GM18951 (cell line): ENCODE data around the gene MYCBP.

ENCODE experiments used
- POLR2A ChIP-seq: IDR thresholded peaks from 4 replicates; pipeline ENCODE4 v1.6.1; 2011; ENCODE audit warnings: mild to moderate bottlenecking; ENCODE audit not compliant: insufficient read length, insufficient read depth; ENCODE audit errors: extremely low read depth
- in situ Hi-C: fragments of 300-500 bp; cut with MboI; formaldehyde crosslinking; loops from one replicate; pipeline ENCODE4 v1.12.0; 2022; ENCODE audit warnings: low sequenced_read_pairs, mixed read lengths, inconsistent platforms; ENCODE audit not compliant: unreplicated experiment

The MYCBP gene

DNA sequence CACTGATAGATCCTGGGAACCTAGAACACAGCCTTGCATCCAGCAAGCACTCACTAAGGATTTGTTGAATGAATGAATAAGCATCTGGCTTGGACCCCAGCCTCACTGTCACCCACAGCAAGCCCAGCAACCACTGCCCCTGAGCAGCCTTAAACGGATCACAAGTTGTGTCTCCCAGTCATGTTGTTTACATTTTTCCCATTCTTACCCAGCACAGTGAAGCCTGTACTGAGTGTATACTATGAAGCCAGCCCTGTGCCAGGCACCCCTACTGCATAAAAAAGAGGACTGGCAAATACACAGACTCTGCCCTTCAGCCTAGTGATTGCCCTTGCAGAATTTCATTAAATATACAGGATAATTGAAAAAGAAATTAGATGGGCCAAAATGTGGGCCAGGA lies 43.8 kb downstream of the MYCBP start:
- in situ Hi-C loops: loop anchor here (25.0 kb wide), 1 partner anchor 942 kb away; no protein-coding TSS in a partner anchor
- no peak for TF ChIP-seq POLR2A

DNA sequence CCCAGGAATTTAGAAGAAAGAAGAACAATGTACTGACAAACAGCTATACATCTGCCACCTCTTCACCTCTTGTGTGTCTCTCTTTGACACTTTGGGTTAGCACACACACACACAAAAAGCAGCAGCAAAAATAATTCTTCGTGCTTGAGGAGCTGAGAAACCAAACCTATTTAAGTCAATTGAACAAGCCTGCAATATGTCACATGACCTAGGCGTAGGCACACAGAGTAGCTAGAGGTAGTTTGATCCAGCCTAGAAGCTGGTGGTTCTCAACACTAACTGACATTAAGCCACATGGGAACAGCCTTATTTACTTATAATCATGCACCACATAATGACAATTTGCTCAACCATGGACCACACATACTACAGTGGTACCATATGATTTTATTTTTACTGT lies 45.8 kb downstream of the MYCBP start:
- no peak for TF ChIP-seq POLR2A
- in situ Hi-C loops: loop anchor here (25.0 kb wide), 1 partner anchor 940 kb away; no protein-coding TSS in a partner anchor

DNA sequence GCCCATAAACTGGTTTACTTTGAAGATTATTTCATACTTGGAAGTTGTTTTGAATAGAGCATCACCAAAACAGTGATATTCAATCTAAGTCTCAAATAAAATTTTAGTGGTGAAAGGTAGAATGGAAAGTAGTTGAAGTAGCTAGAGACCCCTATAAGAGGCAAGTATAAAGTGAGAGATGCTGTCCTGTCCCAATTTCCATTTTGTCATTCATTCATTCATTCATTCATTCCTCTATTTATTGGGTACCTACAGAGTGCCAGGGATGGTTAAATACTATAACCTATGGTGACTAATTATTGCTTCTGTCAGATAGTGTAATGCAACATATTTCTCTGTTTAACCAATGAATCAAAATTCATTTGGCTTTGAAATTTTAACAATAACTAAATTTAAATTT lies 46.3 kb downstream of the MYCBP start:
- in situ Hi-C loops: loop anchor here (25.0 kb wide), 1 partner anchor 940 kb away; no protein-coding TSS in a partner anchor

DNA sequence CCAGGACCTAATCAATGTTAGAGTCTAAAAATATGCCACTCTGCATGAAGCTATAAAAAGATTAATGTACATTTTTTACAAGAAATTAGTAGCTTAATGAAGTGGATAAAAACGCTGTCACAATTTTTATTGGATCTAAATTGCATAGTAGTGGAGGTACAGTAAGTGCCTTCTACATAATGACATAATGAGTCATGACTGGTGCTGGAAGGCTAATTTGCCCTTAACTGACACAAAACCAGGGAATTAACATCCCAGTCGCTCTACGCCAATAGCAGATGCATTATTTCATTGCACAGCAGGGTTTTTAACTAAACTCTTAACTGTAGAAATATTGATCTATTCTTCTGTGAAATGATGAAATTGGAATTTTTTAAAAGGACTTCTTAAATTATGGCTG lies 46.9 kb downstream of the MYCBP start:
- in situ Hi-C loops: loop anchor here (25.0 kb wide), 1 partner anchor 939 kb away; no protein-coding TSS in a partner anchor
- TF ChIP-seq POLR2A: no peak

More for the DNA sequence above, 46.3 kb downstream of the MYCBP start:
- TF ChIP-seq POLR2A: no peak

DNA sequence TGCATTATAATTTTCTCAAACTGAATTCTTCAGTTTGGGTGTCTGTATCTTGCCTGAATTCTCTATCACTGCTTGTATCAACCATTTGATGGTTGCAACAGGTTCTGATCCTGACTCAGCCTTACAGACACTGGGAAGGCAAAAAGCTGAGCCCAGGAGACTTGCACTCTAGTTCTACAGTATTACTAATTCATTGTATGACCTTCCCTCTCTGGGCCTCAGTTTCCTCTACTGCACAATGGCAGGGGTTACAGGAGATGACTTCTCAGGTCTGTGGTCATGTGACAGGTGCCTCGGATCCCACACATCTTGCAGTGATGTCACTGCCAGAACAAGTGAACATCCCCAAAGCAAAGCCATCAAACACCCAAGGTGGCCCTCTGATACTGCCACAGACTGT lies 52.3 kb downstream of the MYCBP start:
- no peak for TF ChIP-seq POLR2A
- in situ Hi-C loops: loop anchor here (25.0 kb wide), 1 partner anchor 209 kb away; no protein-coding TSS in a partner anchor

DNA sequence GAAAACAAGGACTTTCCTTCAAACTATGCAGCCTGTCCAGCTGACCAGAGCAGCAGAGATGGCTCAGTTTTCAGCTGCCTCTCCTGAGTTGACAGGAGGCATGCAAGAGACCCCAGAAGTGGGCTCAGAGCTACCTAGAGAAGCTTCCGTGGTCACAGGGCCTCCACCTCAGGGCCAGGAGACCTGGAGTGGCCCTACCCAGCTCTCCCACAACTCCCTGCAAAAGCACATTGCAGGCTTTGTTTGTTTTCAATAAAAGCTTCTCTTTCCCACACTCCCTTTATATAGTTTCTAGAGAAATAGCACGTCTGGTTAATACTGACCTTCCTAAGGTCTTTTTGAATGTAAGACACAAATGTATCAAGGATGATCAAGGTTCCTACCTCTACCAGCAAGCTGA lies 53.6 kb downstream of the MYCBP start:
- TF ChIP-seq POLR2A: no peak
- in situ Hi-C loops: loop anchor here (10.0 to 25.0 kb wide), 2 partner anchors 207 to 795 kb away; no protein-coding TSS in a partner anchor

DNA sequence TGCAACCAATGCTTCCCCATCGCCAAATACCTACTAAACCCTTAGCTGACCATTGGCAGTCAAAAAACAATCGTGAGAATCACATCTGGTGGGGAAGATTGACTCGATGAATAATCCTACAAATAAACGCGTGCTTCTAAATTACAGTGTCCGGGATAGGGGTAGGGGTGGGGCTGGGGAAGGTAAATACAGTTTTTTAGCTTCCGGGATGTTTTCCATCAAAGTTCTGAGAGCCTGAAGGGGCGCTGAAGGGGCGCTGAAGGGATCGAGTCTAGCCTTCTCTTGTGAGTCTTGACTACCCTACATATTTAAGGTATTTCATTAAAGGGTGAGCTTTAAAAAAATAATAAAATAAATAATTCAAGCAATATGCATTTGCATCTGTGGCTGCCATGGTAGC lies 54.1 kb downstream of the MYCBP start:
- no peak for TF ChIP-seq POLR2A
- in situ Hi-C loops: loop anchor here (10.0 to 25.0 kb wide), 2 partner anchors 207 to 794 kb away; no protein-coding TSS in a partner anchor

DNA sequence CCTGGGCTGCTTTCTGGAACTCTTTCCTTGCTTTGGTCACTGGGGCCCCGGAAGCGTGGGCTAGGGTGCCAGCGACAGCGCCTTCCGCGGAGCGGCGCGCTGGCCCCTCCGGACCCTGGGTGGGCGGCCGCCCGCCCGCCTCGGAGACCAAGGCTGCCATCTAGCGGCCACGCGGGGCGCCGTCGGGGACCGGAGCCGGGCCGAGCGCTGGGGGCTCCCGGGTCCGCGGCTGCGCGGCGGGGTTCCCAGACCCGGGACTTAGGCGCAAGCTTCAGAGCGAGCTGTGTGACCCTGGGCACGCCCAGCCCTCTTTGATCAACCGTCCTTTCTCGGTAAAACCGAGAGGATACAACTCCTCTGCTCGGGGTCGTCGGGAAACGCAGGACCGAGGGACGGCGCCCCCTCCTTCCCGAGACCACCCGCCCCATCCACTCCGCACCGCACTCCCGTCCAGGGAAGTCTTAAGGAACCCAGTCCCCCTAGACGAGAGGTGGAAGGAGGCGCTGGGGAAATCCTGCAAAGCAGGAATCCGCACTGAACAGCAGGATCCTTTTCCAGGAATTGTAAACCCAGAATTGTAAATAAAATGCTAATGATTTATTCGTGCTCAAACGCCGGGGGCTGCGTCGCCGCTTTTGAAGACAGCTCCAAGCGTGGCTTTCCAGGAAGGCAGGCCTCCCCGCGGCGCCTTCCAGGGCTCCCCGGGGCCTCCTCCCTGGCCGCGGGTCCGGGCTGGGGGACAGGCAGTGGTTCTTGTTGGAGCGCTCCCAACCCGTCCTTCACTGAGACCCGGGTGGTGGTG lies 54.8 kb downstream of the MYCBP start:
- TF ChIP-seq POLR2A: no peak
- in situ Hi-C loops: loop anchor here (10.0 to 25.0 kb wide), 2 partner anchors 206 to 794 kb away; no protein-coding TSS in a partner anchor

DNA sequence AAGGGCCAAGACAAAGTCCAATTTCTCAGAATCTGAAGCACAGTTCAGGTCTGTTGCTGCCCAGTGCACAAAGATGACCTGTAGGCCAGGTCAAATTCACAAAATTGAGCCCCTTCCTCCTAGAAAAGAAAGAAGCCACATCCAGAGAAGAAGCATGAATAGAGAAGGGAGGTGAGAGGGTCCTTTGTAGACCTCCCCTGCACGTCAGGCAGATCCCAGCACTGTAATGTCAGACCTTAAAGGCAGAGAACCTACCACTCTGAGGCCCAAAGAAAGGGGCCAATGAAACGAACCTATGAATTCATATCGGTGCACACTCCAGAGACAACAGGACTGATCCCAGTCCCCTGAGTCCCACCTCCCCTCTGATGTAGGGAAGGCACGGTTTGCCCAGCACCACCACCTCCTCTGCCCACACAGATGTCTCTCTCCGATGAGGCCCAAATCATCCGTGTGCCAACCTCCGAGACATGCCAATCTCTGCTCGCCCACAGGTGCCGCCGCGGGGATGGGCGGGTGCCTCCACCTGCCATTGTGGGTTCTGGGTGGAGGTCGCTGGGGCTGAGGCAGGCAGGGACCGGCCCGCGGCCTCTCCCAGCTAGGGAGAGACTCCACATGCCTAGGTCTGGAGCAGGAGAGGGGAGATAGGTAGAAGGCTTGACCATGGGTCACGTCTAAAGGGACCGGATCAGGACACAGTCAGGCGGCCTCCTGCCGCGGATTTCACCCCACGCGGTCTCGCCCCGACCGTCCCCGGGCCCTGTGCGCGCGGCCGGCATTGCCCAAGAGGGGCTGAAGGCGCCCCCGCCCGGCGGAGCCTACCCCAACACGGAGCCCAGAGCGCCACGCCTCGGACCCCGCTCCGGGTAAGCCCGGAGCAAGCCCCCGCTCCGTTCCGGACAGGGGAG lies 55.6 kb downstream of the MYCBP start:
- no peak for TF ChIP-seq POLR2A
- in situ Hi-C loops: loop anchor here (10.0 to 25.0 kb wide), 2 partner anchors 205 to 793 kb away; no protein-coding TSS in a partner anchor

DNA sequence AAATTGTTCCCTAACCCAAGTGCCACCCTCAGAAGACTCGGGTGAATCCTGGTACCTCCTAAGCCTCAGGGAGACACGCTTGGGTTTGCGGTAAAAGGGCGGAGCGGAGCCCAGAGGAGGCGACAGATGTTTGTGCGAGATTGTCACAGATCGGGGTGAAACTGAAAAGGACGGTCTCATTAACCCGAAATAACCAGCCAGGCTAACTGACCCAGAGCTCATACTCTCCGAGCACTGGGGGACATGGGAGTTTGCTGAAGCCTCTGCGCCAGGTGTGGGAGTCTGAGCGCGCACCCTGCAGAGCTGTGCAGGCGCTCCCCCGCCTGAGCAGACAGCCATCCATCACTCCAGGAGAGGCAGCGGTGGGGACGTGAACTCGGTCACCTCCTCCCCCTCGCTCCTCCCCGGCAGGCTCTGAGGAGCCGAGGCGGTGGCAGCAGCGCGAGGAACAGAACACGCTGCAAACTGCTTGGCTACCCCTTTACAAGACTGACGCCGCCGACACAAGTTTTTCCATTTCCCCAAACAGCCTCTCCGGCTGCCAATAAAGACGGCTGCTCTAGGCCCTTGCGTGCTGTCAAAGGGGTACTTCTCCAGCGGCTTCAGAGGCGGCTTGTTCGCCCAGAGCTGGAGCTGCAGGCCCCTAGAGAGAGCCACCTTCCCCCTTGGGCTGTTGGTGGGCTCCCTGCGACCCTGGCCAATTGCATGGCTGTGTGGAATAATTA lies 57.1 kb downstream of the MYCBP start:
- TF ChIP-seq POLR2A: no peak
- in situ Hi-C loops: loop anchor here (10.0 to 25.0 kb wide), 2 partner anchors 204 to 791 kb away; no protein-coding TSS in a partner anchor

DNA sequence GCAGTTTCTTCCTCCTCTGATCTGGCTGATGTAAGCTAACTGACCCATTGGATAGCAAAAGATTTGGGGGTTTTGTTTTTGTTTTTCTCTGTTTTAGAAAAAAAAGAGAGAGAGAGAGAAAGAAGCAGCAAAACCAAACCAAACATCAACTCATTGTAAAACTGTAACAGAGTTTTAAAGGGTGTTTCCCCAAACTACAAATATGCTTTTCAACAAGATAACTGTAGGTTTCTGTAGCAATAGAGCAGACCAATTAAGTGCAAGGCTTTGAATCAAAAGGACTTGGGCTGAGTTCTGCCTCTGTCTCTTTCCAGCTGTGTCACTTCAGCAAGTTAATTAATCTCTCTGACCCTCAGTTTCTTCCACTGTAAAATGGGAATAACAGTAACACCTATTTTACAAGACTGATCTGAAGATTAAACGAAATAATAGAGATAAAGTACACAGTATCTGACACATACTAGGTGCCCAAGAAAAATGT lies 58.1 kb downstream of the MYCBP start:
- TF ChIP-seq POLR2A: no peak
- in situ Hi-C loops: loop anchor here (10.0 to 25.0 kb wide), 2 partner anchors 203 to 790 kb away; no protein-coding TSS in a partner anchor

DNA sequence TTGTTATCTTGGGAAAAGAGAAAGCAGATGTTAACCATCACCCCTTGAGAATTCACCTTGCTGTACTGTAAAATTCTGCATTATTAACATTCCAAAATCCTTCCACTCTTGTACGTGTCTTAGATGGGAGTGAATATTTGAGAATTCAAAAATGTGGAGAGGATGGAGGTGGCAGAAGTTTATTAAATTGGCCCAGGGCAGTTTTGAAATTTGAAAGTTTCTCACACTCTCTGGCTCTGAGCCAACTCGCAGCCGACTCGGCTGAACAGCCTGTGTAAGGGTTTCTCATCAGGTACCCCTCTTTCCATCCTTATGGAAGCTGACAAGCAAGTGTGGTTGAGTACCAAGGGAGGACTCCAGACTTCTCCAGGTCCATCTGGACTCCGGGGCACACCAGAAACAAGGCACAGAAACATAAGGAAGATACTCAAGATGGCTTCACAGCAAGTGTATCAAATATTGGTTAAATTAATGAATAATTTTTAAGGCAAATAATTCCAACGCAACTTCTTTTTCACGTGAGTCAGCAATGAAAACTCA lies 58.6 kb downstream of the MYCBP start:
- in situ Hi-C loops: loop anchor here (10.0 to 25.0 kb wide), 2 partner anchors 202 to 790 kb away; no protein-coding TSS in a partner anchor
- no peak for TF ChIP-seq POLR2A
